ENCODE data around the gene DMD.

Gene DMD

DNA sequence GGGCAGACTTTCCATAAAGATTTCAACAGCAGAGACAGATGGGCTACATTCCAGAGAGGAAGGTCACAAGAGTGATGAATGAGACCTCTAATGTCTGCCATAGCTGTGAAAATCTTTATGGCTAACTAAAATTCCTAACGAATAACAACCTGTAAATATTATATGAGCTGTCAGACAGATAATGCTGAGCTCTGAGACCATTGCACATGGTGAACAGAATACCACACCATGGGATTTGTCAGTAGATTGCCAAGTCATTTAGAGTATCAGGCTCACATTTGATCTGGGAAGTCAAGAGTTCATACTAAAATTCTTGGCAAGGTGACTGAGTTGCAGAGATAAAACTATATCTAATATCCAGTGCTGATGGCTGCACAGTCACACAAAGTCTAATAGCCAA is 1880.3 kb downstream of the DMD start:
- no peak overlapping the region for H3K4me3 ChIP-seq (ENCODE audit: low read depth, low read length)
- DNase-seq (ENCODE audit: low read depth), result no peak
- no peak for TF ChIP-seq CTCF (IDR thresholded peaks at IDR 0.05; ENCODE audit: low read depth, low read length)
- TF ChIP-seq, protein P1, sequence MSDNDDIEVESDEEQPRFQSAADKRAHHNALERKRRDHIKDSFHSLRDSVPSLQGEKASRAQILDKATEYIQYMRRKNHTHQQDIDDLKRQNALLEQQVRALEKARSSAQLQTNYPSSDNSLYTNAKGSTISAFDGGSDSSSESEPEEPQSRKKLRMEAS (IDR thresholded peaks at IDR 0.05; ENCODE audit: low read depth, low read length), result no peak
- TF ChIP-seq MYC (IDR thresholded peaks at IDR 0.05; ENCODE audit: low read depth, low read length), result no peak
- TF ChIP-seq POLR2A (IDR thresholded peaks at IDR 0.05; ENCODE audit: extremely low read depth, insufficient read length), result no peak

DNA sequence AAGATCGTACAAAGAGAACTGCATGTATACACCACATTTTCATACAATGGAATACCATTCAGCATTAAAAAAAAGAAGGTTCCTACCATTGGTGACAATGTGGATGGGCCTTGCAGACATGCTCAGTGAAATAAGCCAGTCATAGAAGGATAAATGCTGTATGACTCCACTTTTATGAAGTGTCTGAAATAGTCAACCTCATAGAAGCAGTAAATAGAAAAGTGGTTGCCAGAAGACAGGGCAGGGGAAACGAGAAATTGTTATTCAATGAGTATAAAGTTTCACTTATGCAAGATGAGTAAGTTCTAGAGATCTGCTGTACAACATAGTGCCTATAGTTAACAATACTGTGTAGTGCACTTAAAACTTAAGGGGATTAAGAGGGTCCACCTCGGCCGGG is 1882.1 kb downstream of the DMD start:
- no peak for TF ChIP-seq MYC (IDR thresholded peaks at IDR 0.05; ENCODE audit: low read depth, low read length)
- TF ChIP-seq POLR2A (IDR thresholded peaks at IDR 0.05; ENCODE audit: extremely low read depth, insufficient read length), result no peak
- TF ChIP-seq, protein P1 (IDR thresholded peaks at IDR 0.05; ENCODE audit: low read depth, low read length), result no peak
- TF ChIP-seq CTCF (IDR thresholded peaks at IDR 0.05; ENCODE audit: low read depth, low read length), result no peak
- no peak overlapping the region for H3K4me3 ChIP-seq (ENCODE audit: low read depth, low read length)
- no peak for DNase-seq (ENCODE audit: low read depth)

GRCh38 chrX:31323658-31324057 is 1887.7 kb downstream of the DMD start:
- TF ChIP-seq MYC (IDR thresholded peaks at IDR 0.05; ENCODE audit: low read depth, low read length), result no peak
- no peak for TF ChIP-seq CTCF (IDR thresholded peaks at IDR 0.05; ENCODE audit: low read depth, low read length)
- TF ChIP-seq, protein P1 (IDR thresholded peaks at IDR 0.05; ENCODE audit: low read depth, low read length), result no peak
- TF ChIP-seq POLR2A (IDR thresholded peaks at IDR 0.05; ENCODE audit: extremely low read depth, insufficient read length), result no peak
- no peak for DNase-seq (ENCODE audit: low read depth)
- no peak overlapping the region for H3K4me3 ChIP-seq (ENCODE audit: low read depth, low read length)

GRCh38 chrX:31320740-31321139 is 1890.6 kb downstream of the DMD start:
- H3K4me3 ChIP-seq (ENCODE audit: low read depth, low read length), result no peak overlapping the region
- DNase-seq (ENCODE audit: low read depth), result no peak
- no peak for TF ChIP-seq MYC (IDR thresholded peaks at IDR 0.05; ENCODE audit: low read depth, low read length)
- TF ChIP-seq, protein P1 (IDR thresholded peaks at IDR 0.05; ENCODE audit: low read depth, low read length), result no peak

GRCh38 chrX:31319586-31319985 is 1891.8 kb downstream of the DMD start:
- no peak overlapping the region for H3K4me3 ChIP-seq (ENCODE audit: low read depth, low read length)
- no peak for TF ChIP-seq POLR2A (IDR thresholded peaks at IDR 0.05; ENCODE audit: extremely low read depth, insufficient read length)
- TF ChIP-seq CTCF (IDR thresholded peaks at IDR 0.05; ENCODE audit: low read depth, low read length), result no peak
- TF ChIP-seq MYC (IDR thresholded peaks at IDR 0.05; ENCODE audit: low read depth, low read length), result no peak
- TF ChIP-seq, protein P1 (IDR thresholded peaks at IDR 0.05; ENCODE audit: low read depth, low read length), result no peak
- no peak for DNase-seq (ENCODE audit: low read depth)

DNA sequence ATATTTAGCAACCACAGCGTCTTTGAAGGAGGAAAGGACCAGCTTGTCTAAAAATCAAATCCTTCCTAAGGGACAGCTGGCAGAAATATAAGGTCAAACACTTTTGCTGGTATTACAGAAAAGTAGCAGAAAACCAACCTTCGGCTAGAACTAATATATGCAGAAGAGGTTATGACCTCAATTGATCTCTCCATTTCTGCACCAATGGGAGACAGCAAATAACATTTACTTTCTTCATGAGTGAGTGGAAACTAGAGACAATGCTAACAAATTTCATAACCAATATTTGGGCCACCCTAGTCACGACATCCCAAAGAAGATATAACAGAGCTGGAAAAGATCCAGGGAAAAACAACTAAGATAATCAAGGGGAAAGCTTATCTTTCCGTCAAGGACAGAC is 1892.5 kb downstream of the DMD start:
- no peak for DNase-seq (ENCODE audit: low read depth)
- H3K4me3 ChIP-seq (ENCODE audit: low read depth, low read length), result no peak overlapping the region
- TF ChIP-seq MYC (IDR thresholded peaks at IDR 0.05; ENCODE audit: low read depth, low read length) (no peak), POLR2A (IDR thresholded peaks at IDR 0.05; ENCODE audit: extremely low read depth, insufficient read length) (no peak), CTCF (IDR thresholded peaks at IDR 0.05; ENCODE audit: low read depth, low read length) (no peak)
- TF ChIP-seq, protein P1 (IDR thresholded peaks at IDR 0.05; ENCODE audit: low read depth, low read length), result no peak

Data from NB4 (cell line).